ENCODE measurements around the gene DDAH2.
"Not testable (repeated sequence)": the region's sequence is repeated elsewhere in the genome, so short reads cannot be mapped to it uniquely, and the experiment has no call there.

Gene DDAH2

GRCh38 chr6:31711233-31711632, 17.9 kb downstream of the DDAH2 start:
- no peak for DNase-seq

- DNase-seq = no peak
Measured at GRCh38 chr6:31710523-31711219, 18.4 kb downstream of the DDAH2 start.

DNA sequence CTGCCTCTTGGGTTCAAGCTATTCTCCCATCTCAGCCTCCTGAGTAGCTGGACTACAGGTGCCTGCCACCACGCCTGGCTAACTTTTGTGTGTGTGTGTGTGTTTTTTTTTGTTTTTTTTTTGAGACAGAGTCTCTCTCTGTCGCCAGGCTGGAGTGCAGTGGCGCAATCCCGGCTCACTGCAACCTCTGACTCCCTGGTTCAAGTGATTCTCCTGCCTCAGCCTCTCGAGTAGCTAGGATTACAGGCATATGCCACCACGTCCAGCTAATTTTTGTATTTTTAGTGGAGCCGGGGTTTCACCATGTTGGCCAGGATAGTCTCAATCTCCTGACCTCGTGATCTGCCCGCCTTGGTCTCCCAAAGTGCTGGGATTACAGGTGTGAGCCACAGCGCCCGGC, 19.9 kb downstream of the DDAH2 start:
- not testable (repeated sequence) for DNase-seq

DNA sequence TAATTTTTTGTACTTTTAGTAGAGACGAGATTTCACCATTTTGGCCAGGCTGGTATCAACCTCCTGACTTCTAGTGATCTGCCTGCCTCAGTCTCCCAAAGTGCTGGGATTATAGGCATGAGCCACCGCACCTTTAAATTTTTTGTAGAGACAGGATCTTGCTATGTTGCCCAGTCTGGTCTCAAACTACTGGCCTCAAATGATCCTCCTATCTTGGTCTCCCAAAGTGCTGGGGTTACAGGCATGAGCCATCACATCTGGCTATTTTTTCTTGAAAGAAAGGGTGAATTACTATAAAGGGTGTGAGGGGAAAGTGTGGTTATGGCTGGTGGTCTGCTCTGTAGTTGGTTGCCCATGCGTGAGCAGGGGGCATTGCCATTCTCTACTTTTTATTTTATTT, 20.9 kb downstream of the DDAH2 start:
- no peak for DNase-seq

DNA sequence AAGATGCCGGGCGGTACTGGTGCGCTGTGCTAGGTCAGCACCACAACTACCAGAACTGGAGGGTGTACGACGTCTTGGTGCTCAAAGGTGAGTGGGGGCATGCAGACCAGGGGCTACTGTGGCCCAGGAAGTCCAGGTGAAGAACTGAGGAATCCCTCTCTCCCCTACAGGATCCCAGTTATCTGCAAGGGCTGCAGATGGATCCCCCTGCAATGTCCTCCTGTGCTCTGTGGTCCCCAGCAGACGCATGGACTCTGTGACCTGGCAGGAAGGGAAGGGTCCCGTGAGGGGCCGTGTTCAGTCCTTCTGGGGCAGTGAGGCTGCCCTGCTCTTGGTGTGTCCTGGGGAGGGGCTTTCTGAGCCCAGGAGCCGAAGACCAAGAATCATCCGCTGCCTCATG, 21.4 kb downstream of the DDAH2 start:
- no peak for DNase-seq

DNA sequence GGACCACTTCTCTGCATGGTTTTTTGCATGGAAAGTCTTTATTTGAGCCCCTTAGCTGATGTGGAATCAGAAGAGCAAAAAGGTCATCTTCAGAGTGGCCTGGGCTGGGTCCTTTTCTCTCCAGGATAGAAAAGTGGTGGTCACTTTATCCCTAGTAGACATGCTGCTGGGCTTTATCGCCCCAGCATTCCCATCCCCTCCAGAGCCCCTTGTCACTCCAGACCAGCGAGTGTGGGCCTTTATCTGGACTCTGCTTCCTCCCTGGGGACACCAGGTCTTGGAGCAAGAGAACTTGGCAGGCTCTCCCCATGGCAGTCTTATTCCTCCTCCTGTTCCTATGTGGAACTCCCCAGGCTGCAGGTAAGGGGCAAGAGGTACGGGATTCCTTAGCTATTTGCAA, 22.5 kb downstream of the DDAH2 start, which contains the start of gene LY6G6F:
Gene LY6G6F, plus strand, starts transcription at position 268 of the 400 bp plus-strand sequence. Its CDS starts 41 bp downstream, at position 309.
- no peak for DNase-seq

DNA sequence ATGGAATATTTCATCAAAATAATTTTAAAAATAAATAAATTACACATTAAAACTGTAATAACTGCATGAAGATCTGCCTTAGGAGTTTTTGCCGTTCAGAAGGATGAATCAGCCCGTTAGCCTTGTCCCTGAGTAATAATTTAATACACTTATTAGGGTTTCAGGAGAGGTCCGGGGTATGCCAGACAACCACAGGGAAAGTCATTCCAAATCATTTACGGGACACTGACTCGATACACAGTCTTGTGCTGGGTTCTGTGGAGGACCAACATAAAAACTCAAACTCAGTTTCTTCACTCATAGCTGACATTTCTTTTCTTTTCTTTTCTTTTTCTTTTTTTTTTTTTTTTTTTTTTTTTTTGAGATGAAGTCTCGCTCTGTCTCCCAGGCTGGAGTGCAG, 23.2 kb downstream of the DDAH2 start:
- DNase-seq = no peak

GRCh38 chr6:31702819-31703716, 26.0 kb downstream of the DDAH2 start, which contains the start of gene ABHD16A:
ABHD16A (minus strand) TSS chr6:31703324; CDS start chr6:31703281, 43 bp downstream.
- peak; percentile 86 for DNase-seq

GRCh38 chr6:31702405-31702818, 26.7 kb downstream of the DDAH2 start:
- DNase-seq = no peak

GRCh38 chr6:31701666-31702404, 27.3 kb downstream of the DDAH2 start:
- peak; percentile 5 for DNase-seq

- no peak for DNase-seq
Measured at GRCh38 chr6:31700740-31701401, 28.2 kb downstream of the DDAH2 start.

GRCh38 chr6:31697555-31697954, 31.5 kb downstream of the DDAH2 start:
- no peak for DNase-seq

DNA sequence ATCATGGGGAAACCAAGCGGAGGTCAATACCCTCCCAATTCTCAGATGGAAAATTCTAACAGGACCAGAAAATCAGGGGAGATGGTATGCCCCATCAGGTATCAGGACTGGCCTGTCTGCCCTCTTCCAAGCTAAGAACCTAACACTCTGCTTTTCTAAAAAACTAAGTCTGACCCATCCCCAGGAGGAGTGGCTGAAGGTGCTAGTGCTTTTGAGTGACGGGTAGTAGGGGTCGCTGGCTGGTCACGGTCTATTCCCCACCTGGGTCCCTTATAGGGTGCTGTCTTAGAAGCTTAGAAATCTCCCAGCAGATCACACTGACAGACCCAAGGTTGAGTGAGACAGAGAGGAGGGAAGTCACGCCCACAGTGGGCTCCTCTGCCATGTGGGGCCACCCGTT, 35.6 kb downstream of the DDAH2 start:
- no peak for DNase-seq

DNA sequence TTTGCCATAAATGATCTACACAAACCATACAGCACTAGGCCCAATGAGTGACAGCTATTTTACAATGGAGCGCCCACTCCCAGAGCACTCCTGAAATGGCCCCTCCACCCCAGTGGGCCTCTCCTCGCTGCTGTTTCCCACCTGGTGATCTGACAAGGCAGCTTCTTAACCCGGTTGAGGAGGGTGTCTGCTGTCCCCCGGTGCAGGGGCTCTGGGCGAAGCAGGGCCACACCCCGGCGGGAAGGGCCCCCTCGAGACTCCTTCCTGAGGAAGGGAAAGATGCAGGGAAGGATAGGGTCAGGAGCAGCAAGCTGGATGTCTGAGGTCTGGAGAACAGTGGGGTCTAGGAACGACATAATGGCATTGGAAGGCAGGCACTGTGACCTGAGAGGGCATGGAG, 36.2 kb downstream of the DDAH2 start:
- no peak for DNase-seq

- DNase-seq = no peak
Measured at GRCh38 chr6:31692353-31692752, 36.7 kb downstream of the DDAH2 start.

DNA sequence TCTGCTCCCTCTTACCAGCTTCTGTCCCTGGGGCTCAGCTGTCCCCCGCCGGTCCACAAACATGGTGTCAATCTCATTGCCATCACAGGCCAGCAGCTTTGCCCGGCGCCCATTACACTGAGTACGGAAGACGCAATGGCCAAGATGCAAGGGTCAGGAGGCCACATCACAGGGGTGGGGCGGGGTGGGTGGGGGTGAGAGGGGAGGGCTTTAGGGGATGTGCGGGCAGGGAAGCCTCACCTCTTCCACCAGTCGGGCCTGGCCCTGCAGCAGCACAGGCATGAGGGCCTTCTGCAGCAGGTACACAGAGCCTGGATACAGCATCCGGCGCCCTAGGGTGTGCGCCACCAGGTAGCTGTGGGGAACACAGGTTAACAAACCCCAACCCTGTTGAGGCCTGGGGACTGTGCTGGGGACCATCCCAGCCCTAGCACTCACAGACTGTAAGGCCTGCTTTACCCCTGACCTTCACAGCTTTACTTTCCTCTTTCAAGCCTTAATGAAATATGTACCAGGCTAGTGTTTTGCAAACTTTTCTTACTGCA, 37.5 kb downstream of the DDAH2 start:
- no peak for DNase-seq

- DNase-seq = no peak
Measured at GRCh38 chr6:31691078-31691463, 38.0 kb downstream of the DDAH2 start.

DNA sequence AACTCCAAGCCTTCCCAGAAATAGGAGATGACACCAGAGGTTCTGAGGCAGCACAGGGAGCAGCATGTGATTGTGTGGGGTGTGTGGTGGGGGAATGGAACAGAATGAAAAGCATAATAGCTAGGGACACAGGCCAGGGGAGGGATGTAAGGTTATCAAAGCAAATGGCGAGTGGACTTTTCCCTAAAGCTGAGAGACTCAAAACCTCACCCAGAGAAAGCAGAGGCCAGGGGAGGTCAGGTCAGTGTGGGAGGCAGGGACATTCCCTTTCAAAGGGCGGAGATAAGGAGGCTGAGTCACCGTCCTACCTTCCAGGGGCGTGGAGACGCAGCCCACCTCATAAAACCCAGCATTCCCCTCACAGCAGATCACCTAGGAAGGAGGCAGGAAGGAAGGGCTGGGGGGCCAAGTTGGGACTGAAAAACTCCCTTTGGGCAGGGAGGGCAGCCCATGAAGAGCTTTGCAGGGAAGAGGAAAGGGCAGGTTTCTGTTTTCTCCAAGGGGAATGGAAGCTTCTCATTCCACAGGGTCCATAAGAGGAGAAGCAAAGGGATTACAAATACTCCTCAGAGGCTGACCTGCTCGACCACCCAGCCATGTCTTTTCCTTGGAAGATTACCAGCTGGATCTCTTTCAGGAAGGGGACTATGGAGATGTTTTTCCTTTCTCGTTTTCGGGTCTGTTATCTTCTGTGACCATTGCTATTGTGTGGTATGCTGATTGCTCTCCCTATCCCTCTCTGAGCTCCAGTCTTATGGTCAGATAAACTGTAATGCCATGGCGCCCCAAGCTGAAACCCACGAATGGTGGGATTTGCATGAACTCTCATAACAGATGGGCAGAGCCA, 38.6 kb downstream of the DDAH2 start:
- no peak for DNase-seq

DNA sequence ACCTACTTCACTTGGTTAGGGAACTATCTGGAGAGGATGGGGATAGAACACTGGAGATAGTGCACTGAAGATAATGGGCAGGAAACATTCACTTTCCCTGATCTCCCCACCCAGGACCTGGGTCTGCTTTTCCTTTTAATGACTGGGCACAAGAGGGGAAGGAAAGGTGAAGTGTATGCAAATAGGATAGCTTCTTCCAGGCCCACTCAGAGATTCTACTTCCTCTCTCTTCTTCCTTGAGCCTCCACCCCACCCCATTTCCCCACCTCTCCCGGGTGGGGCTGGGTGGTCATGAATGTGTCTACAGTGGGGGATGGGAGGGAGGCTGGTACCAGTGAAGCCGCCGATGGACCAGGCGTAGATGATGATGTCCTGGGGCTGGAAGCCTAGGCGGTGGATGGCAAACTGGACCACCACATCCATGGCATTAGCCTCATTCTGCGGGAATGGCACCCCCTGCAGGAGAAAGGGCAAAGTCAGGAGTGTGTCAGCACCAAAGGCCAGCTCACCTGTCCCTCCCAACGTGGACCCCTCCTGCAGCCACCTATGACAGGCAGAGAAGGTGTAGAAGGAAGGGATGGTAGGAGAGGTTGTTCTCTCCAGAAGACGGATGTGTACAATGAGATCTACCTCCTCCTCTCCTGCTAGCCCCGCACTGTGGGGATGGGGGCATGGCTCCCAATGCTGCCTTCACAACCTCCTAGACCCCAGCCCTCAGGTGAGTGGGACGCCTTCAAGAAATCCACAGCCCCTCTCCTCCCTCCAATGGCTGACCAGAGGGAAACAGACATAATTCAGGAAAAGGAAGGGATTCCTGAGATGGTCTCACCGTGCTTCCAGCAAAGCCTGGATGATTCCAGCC, 39.6 kb downstream of the DDAH2 start:
- DNase-seq = no peak
